ENCODE results near the gene MAP7D1. TPM values are rescaled to one million over a fixed set of nuclear protein-coding genes. Genes with fewer than 3 reads are reported as not detected.

The MAP7D1 gene
- total RNA-seq, 4 donors from 2014 or later: 376 to 967 (median 474) TPM

- intact Hi-C loops (cut with DNase I; ENCODE audit: low total_unique reads): no loop called here
- Histone ChIP-seq H3K36me3 (peaks cover 0 to 36% of the 10 kb centered on the region in 2 donors), H3K27ac (peak overlapping the region in 2 of 4 donors; percentile 1 to 5)
These were observed 16.4 kb upstream of the MAP7D1 start for GRCh38 chr1:36139521-36139920.

GRCh38 chr1:36142121-36142520 lies 13.8 kb upstream of the MAP7D1 start:
- H3K4me1 ChIP-seq: peaks cover 27 to 49% of the 10 kb centered on the region in 2 donors
- no peak overlapping the region for H3K4me3 ChIP-seq
- ATAC-seq (no peak), DNase-seq (no peak)
- intact Hi-C loops (cut with DNase I; ENCODE audit: low total_unique reads) (no loop called here), in situ Hi-C loops (cut with MboI; ENCODE audit: low sequenced_read_pairs in 4 of 4) (loop anchor here in 1 of 4 donors (10.0 kb wide), 1 partner anchor 47 kb away; no protein-coding TSS in a partner anchor)
- H3K9me3 ChIP-seq: no peaks in the 10 kb centered on the region
- H3K27ac ChIP-seq: peak overlapping the region in 2 of 4 donors; percentile 6 to 44
- TF ChIP-seq POLR2A (IDR thresholded peaks at IDR 0.05): no peak
- TF ChIP-seq CTCF (IDR thresholded peaks at IDR 0.05 in 4 of 5, conservative IDR thresholded peaks at IDR 0.05 in 1 of 5): no peak
- H3K27me3 ChIP-seq: no peaks in the 10 kb centered on the region
- peaks cover 0 to 34% of the 10 kb centered on the region in 2 donors for H3K36me3 ChIP-seq

More at GRCh38 chr1:36139521-36139920, 16.4 kb upstream of the MAP7D1 start:
- Histone ChIP-seq H3K9me3 (no peaks in the 10 kb centered on the region), H3K4me1 (peaks cover 32 to 65% of the 10 kb centered on the region in 2 donors), H3K27me3 (no peaks in the 10 kb centered on the region), H3K4me3 (no peak overlapping the region)
- TF ChIP-seq POLR2A (IDR thresholded peaks at IDR 0.05): no peak
- TF ChIP-seq CTCF (IDR thresholded peaks at IDR 0.05 in 4 of 5, conservative IDR thresholded peaks at IDR 0.05 in 1 of 5): no peak
- DNase-seq: no peak
- in situ Hi-C loops (cut with MboI; ENCODE audit: low sequenced_read_pairs in 4 of 4): no loop called here
- no peak for ATAC-seq

GRCh38 chr1:36143424-36143823 lies 12.5 kb upstream of the MAP7D1 start:
- no peak overlapping the region for H3K4me3 ChIP-seq
- TF ChIP-seq CTCF (IDR thresholded peaks at IDR 0.05 in 4 of 5, conservative IDR thresholded peaks at IDR 0.05 in 1 of 5) (no peak), POLR2A (IDR thresholded peaks at IDR 0.05) (no peak)
- peaks cover 32 to 51% of the 10 kb centered on the region in 2 donors for H3K4me1 ChIP-seq
- H3K36me3 ChIP-seq: peaks cover 0 to 21% of the 10 kb centered on the region in 2 donors
- peak in 1 of 2 donors; percentile 28 for ATAC-seq
- in situ Hi-C loops (cut with MboI; ENCODE audit: low sequenced_read_pairs in 4 of 4): loop anchor here in 1 of 4 donors (10.0 kb wide), 1 partner anchor 49 kb away; no protein-coding TSS in a partner anchor
- no peaks in the 10 kb centered on the region for H3K9me3 ChIP-seq
- H3K27ac ChIP-seq: peak overlapping the region in 3 of 4 donors; percentile 6 to 44 (median 35)
- H3K27me3 ChIP-seq: no peaks in the 10 kb centered on the region
- intact Hi-C loops (cut with DNase I; ENCODE audit: low total_unique reads): no loop called here
- no peak for DNase-seq

DNA sequence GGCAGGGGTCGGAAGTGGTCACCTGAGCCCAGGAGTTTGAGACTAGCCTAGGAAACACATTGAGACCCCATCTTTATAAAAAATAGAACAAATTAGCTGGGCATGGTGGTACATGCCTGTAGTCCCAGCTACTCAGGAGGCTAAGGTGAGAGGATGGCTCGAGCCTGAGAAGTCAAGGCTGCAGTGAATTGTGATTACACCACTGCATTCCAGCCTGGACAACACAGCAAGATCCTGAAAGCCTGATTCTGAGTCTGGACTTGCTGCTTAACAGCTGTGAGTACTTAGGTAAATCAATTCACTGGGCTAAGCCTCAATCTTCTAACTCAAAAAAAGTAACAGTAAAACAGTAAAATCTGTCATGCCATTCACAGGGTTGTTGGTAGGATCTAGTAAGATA lies 11.5 kb upstream of the MAP7D1 start:
- Histone ChIP-seq H3K36me3 (peaks cover 0 to 12% of the 10 kb centered on the region in 2 donors), H3K4me1 (peaks cover 34 to 51% of the 10 kb centered on the region in 2 donors), H3K9me3 (no peaks in the 10 kb centered on the region), H3K27me3 (no peaks in the 10 kb centered on the region), H3K27ac (peak overlapping the region in 1 of 4 donors; percentile 21), H3K4me3 (no peak overlapping the region)
- in situ Hi-C loops (cut with MboI; ENCODE audit: low sequenced_read_pairs in 4 of 4) (loop anchor here in 1 of 4 donors (10.0 kb wide), 1 partner anchor 50 kb away; no protein-coding TSS in a partner anchor), intact Hi-C loops (cut with DNase I; ENCODE audit: low total_unique reads) (no loop called here)
- ATAC-seq: no peak
- TF ChIP-seq CTCF (IDR thresholded peaks at IDR 0.05 in 4 of 5, conservative IDR thresholded peaks at IDR 0.05 in 1 of 5) (no peak), POLR2A (IDR thresholded peaks at IDR 0.05) (no peak)
- DNase-seq: no peak
